ENCODE data around the gene NFATC1. TPM values are rescaled to one million over a fixed set of nuclear protein-coding genes. Genes with fewer than 3 reads are reported as not detected.

The NFATC1 gene
- polyA plus RNA-seq, 1 donor from 2014 or later, result 63.2 TPM

DNA sequence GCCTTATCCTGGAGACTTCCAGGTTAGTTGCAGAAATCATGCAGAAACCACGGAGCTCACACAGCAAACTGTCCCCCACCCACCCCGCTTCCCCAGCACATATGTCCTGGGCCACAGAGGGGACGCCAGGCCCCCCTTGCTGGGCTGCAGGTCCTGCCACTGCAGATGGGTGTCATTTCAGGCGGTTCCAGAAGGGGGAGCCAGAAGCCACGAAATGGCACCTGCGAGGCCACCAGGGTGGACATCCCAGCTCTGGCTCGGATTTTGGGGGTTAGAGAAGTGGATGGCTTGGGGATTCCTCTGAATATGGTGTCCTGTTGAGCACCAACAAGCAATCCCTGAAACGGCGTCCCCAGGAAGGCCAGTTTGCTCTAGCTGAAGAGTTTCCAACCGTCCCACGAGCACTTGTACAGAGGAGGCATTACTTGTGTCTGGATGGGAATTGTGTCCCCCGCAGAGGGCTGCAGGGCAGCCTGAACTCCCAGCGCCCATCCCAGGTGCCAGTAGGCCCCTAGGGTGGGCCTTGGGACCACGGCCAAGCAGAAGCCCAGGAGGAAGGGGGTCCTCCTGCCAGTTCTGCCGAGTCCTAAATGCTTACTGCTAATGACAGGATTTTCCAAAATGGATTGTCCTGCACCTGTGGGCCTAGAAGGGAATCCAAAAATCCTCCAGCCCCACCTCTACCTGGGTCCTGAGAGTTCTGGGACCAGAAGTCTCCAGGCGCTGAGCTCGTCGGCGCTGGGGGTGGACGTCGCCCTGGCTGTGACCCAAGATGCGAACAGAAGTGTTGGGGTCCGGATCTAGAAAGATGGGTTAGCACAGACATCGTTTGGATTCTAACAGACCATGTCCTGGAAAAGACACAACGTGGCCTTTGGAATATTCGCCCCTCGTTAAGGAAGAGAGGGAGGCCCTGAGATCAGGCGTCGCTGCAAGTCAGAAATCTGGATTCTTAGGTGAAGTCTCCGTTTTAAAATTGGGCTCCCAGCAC lies 14.6 kb upstream of the NFATC1 start:
- peaks cover 5 to 8% (median 8%) of the 10 kb centered on the region in 3 donors for H3K4me1 Mint-ChIP-seq
- H3K4me3 Mint-ChIP-seq, result no peak overlapping the region
- peaks cover 6% of the 10 kb centered on the region for H3K36me3 Mint-ChIP-seq
- H3K9me3 Mint-ChIP-seq, result no peaks in the 10 kb centered on the region
- H3K27ac Mint-ChIP-seq, result peak overlapping the region in 2 of 3 donors; percentile 13 to 48
- H3K27me3 Mint-ChIP-seq, result no peaks in the 10 kb centered on the region

DNA sequence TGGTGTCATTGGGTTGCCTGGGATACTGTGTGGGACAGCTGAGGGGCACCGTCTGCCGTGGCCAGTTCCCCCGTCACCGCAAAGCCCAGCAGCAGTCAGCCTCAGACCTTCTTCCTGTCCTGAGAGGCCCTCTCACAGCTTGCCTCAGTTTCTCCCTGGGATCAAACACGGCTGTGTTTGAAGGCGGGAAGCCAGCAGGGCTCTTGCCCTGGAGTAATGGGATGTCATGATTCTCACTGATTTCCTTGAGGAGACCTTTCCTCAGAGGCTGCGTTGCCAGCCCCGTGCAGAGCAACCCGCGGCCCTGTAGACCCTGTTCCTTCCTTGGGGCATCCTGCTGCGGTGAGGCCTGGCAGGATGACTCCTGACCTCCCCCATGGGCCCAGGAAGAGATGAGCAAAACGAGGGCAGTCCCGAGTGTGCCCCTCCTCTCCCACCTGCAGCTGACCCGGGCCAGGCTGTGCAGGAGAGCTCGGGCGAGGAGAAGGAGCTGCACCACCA lies 13.9 kb upstream of the NFATC1 start:
- Mint-ChIP-seq H3K27me3 (no peaks in the 10 kb centered on the region), H3K4me1 (peaks cover 5 to 9% (median 8%) of the 10 kb centered on the region in 3 donors), H3K9me3 (no peaks in the 10 kb centered on the region), H3K27ac (peak overlapping the region in 1 of 3 donors; percentile 13), H3K4me3 (no peak overlapping the region), H3K36me3 (peaks cover 6% of the 10 kb centered on the region)

DNA sequence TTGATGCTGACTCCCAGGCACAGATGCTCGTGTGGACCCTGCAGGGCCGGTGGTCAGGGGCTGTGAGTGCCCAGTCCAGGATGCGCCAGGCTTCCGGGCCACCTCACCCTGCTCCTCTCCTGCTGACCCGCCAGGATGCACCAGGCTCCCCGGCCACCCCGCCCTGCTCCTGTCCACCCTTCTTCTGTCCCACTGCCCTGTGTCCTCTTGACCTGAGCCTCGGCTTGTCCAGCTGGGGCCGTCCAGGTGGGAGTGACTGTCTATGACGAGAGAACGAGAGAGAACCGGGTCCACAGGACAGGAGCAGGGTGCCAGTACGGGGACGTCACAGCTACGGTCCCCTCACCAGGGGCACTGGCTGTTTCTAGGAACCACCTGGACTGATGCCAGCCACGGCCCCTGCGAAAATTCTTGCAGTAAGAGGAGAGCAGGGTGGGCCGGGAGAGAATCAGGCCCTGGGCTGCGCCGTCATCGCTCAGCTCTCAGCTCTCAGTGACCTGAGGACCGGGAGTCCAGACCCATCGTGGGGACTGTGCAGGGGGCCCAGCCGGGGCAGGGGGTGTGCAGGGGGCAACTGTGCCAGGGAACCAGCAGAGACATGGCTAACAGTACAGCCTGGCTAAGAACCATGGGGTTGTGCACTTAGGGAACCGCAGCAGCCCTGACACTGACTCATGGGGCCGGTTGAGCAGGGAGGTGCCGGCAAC lies 12.9 kb upstream of the NFATC1 start:
- Mint-ChIP-seq H3K4me3 (no peak overlapping the region), H3K36me3 (peaks cover 5% of the 10 kb centered on the region), H3K4me1 (peaks cover 5 to 11% (median 10%) of the 10 kb centered on the region in 3 donors), H3K9me3 (no peaks in the 10 kb centered on the region), H3K27me3 (peaks cover 3% of the 10 kb centered on the region), H3K27ac (no peak overlapping the region)

DNA sequence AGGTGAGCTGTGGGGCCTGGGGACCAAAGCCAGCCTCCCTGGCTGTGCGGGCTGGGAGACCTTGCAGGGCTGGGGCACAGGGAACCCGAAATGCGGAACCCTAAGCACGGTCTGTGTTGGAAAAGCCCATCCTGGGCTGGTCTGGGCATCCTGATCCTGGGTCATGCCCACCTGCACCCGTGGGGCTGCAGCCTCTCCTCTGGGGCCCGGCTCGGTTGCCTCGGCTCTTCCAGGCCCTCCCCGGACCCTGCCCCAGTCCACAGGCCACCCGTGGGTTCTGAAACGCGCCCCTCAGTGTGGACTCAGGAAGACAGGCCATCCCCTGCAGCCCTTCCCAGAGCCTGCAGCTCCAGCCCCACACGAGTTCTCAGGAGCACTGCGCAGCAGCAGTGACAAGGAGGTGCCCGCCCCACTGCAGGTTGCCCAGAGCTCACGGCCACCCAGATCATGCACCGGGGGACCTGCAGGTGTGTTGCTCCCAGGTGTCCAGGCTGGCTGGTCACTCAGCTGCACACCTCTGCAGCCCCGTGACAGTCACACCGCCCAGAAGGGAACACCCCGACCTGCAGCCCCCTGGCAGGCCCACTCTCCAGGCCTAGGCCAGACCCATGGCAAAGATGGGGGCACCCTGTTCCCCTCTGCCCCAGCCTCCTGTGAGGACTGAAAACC lies 12.2 kb upstream of the NFATC1 start:
- Mint-ChIP-seq H3K4me1 (peaks cover 5 to 11% (median 10%) of the 10 kb centered on the region in 3 donors), H3K27ac (no peak overlapping the region), H3K36me3 (no peaks in the 10 kb centered on the region), H3K27me3 (peaks cover 3% of the 10 kb centered on the region), H3K9me3 (no peaks in the 10 kb centered on the region), H3K4me3 (no peak overlapping the region)

DNA sequence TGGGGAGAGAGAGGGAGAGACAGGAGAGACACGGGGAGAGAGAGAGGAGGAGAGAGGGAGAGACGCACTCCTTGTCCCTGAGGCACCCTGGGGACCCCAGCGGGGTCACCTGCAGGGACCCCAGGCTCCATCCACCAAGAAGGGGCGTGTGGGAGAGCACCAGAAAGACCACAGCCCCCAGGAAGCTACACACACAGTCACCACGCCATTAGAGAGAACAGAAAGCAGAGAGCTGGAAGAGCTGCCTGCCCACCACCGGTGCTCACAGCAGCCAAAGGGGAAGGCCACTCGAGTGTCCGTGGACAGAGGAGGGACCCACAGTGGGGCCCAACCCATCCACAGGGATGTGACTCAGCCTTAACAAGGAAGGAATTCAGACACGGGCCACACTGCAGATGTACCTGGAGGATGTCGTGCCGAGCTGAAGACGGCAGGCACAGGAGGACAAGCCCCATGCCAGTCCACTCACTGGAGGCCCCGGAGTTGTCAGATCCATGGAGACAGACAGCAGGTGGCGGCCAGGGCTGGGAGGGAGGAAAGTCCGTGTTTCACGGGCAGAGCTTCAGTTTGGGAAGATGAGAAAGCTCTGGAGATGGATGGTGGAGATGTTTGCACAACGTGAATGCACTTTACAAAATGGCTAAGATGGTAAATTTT lies 11.5 kb upstream of the NFATC1 start:
- Mint-ChIP-seq H3K9me3 (no peaks in the 10 kb centered on the region), H3K36me3 (no peaks in the 10 kb centered on the region), H3K4me1 (peaks cover 0 to 6% (median 6%) of the 10 kb centered on the region in 3 donors), H3K4me3 (no peak overlapping the region), H3K27ac (no peak overlapping the region), H3K27me3 (peaks cover 4% of the 10 kb centered on the region)

DNA sequence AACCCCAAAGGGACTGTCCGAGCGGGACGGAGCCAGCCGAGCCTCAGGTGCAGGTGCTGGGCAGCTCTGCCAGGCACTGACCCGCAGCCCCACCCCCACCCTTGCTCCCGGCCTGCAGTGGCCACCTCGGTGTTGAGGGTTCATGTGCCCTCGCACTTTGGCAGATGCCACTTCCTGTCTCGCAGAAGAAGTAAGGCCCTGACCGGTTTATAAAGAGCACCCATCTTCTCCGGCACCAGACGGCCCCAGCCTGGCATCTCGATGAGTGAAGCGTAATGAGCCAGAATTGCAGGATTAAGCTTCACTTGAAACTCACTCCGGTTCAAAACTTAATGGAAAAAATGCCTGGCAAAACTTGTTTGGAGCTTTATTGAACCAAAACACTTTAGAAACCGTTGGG lies 10.9 kb upstream of the NFATC1 start:
- Mint-ChIP-seq H3K4me1 (peaks cover 0 to 4% (median 3%) of the 10 kb centered on the region in 3 donors), H3K36me3 (no peaks in the 10 kb centered on the region), H3K27ac (no peak overlapping the region), H3K4me3 (no peak overlapping the region), H3K27me3 (peaks cover 4% of the 10 kb centered on the region), H3K9me3 (no peaks in the 10 kb centered on the region)

DNA sequence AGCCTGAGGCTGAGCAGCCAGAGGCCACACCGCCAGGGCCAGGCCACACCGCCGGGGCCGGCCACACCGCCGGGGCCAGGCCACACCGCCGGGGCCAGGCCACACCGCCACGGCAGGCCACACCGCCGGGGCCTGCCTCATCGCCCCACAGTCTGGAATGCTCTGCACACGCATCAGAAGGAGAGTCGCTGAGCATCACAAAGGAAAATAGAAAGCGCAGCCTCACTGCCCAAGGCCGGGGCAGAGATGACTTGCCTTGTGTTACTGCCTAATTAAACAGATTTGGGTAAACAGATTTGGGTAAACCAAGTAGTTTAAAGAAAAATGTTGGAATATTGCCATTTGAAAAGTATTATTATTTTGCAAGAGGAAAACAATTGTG lies 10.4 kb upstream of the NFATC1 start:
- H3K27me3 Mint-ChIP-seq, result peaks cover 4% of the 10 kb centered on the region
- no peaks in the 10 kb centered on the region for H3K9me3 Mint-ChIP-seq
- no peak overlapping the region for H3K27ac Mint-ChIP-seq

DNA sequence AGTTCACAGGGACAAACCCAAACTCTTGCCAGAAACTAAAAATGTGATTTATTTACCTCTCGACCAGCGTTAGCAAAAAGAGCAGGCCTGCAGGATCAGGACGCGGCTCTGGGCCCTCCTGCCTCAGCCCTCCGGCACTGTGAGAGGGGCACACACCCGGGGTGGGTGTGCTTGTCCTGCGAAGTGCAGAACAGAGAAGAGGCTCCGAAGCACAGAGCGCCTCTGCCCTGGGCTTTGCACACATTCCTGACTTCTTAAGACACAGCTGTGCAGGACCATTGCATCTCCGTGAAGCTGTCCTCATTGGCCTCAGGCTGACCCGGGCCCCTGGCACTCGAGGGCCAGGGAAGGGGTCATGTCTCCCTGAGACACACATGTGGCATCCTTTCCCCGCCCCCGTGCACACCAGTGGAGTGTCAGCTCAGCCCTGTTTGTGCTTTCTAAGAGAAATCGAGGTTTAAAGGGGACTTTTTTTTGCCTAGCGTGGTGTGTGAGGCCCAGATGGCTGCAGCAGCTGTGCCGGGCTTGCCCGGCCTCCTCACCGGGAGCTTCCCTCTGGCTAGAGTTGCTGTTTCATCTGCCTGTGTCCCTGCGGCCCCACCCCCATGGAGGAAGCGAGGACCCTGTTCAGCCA lies 9.9 kb upstream of the NFATC1 start:
- Mint-ChIP-seq H3K27ac (no peak overlapping the region), H3K36me3 (no peaks in the 10 kb centered on the region), H3K4me1 (peaks cover 3 to 4% (median 4%) of the 10 kb centered on the region in 3 donors), H3K9me3 (no peaks in the 10 kb centered on the region), H3K27me3 (peaks cover 4% of the 10 kb centered on the region), H3K4me3 (no peak overlapping the region)

More for the DNA sequence above, 10.4 kb upstream of the NFATC1 start:
- Mint-ChIP-seq H3K36me3 (no peaks in the 10 kb centered on the region), H3K4me3 (no peak overlapping the region), H3K4me1 (peaks cover 3 to 4% (median 3%) of the 10 kb centered on the region in 3 donors)

DNA sequence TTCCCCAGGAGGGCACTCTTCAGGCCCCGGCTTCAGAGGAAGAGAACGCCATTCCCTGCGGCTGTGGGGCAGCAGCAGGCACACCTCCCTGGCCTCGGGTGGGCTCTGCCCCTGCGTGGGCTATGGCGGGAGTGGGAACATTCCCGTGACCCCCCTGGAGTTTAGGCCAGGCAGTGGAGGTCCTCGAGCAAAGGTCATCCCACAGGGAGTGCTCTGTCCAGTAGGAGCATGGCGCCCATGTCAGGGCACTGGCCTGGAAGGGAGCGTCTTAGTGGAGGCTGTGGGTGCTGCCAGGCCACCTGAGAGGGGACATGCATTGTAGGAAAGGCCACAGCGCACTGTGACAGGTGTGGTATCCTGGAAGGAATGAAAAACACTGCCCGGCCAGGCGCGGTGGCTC lies 9.2 kb upstream of the NFATC1 start:
- H3K4me1 Mint-ChIP-seq, result peaks cover 3 to 6% (median 4%) of the 10 kb centered on the region in 3 donors
- H3K27me3 Mint-ChIP-seq, result peaks cover 4% of the 10 kb centered on the region
- no peaks in the 10 kb centered on the region for H3K36me3 Mint-ChIP-seq
- no peaks in the 10 kb centered on the region for H3K9me3 Mint-ChIP-seq
- no peak overlapping the region for H3K4me3 Mint-ChIP-seq
- H3K27ac Mint-ChIP-seq, result no peak overlapping the region

DNA sequence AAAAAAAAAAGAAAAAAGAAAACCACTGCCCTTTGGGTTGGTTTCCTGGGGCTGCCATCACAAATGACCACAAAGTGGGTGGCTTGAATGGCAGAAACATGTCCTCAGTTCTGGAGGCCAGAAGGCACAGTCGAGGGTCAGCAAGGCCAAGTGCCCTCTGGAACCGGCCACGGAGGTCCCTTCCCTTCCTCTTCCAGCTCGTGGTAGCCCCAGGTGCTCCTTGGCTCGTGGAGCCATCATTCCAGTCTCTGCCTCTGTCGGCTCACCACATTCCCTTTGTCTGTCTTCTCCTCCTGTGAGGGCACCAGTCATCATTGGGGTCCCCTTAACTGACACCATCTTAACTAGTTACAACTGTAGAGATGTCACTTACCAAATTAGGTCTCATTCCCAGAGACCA lies 8.5 kb upstream of the NFATC1 start:
- Mint-ChIP-seq H3K36me3 (no peaks in the 10 kb centered on the region), H3K4me1 (peaks cover 3 to 8% (median 8%) of the 10 kb centered on the region in 3 donors), H3K4me3 (no peak overlapping the region), H3K9me3 (no peaks in the 10 kb centered on the region), H3K27me3 (peaks cover 4% of the 10 kb centered on the region), H3K27ac (no peak overlapping the region)

DNA sequence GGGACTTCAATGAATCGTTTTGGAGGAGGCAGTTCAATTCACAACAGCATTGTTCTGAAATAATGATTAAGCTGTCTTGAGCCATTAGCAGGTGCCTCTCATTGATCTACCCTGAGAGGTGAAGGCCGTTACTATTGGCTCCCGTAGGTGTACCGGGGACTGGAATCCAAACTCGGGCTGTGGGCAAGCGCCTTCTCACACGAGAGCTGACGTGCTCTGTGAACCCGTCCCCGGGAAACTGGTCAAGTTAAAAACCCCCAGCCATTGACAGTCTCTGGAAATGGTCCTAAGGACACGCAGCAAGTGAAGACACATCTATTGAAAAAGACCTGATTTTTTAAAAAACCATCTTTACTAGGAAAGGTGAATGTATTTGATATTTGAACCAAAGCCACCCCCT lies 8.1 kb upstream of the NFATC1 start:
- Mint-ChIP-seq H3K27ac (no peak overlapping the region), H3K4me3 (no peak overlapping the region), H3K9me3 (no peaks in the 10 kb centered on the region), H3K27me3 (peaks cover 4% of the 10 kb centered on the region), H3K4me1 (peaks cover 5 to 12% (median 11%) of the 10 kb centered on the region in 3 donors), H3K36me3 (no peaks in the 10 kb centered on the region)

DNA sequence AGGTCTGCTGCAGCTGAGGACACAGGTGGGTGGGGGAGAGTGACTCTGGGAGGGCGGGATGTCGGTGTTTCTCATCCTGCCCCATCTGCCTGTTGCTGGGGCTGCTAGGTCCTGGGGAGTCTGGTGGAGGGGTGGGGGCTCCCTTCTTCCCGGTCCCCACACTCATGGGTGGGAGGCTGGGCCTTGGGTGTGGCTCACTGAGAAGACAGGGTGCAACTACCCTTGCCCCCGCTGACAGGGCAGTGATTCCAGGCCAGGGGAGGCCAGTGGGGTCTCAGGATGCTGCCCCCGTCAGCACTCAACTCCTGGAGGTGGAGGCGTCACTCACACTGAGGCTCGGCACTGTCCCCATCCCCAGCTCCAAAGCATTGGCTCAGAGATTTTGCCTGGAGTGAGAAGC lies 7.7 kb upstream of the NFATC1 start:
- no peaks in the 10 kb centered on the region for H3K9me3 Mint-ChIP-seq
- H3K36me3 Mint-ChIP-seq, result no peaks in the 10 kb centered on the region
- H3K4me3 Mint-ChIP-seq, result no peak overlapping the region
- peaks cover 8 to 16% (median 15%) of the 10 kb centered on the region in 3 donors for H3K4me1 Mint-ChIP-seq
- H3K27me3 Mint-ChIP-seq, result peaks cover 4% of the 10 kb centered on the region
- peak overlapping the region in 1 of 3 donors; percentile 10 for H3K27ac Mint-ChIP-seq

DNA sequence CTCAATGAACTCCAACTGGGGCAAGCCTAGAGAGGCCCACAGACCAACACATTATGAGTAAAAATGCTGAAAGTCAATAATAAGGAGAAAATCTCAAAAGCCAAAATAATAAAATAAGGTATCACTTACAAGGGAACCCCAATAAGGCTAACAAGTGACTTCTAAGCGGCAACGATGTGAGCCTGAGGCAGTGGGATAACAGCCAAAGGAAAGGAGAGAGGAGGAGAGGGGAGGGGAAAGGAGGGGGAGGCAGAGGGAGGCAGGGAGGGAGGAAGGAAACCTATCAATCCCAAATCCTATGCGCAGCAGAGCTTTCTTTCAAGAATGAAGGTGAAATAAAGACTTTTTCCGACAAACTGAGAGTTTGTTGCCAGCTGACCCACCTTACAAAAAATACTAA lies 6.0 kb upstream of the NFATC1 start:
- H3K36me3 Mint-ChIP-seq, result no peaks in the 10 kb centered on the region
- no peaks in the 10 kb centered on the region for H3K9me3 Mint-ChIP-seq
- no peak overlapping the region for H3K4me3 Mint-ChIP-seq
- H3K27me3 Mint-ChIP-seq, result peaks cover 4% of the 10 kb centered on the region
- H3K27ac Mint-ChIP-seq, result no peak overlapping the region
- H3K4me1 Mint-ChIP-seq, result peaks cover 10 to 22% (median 18%) of the 10 kb centered on the region in 3 donors

DNA sequence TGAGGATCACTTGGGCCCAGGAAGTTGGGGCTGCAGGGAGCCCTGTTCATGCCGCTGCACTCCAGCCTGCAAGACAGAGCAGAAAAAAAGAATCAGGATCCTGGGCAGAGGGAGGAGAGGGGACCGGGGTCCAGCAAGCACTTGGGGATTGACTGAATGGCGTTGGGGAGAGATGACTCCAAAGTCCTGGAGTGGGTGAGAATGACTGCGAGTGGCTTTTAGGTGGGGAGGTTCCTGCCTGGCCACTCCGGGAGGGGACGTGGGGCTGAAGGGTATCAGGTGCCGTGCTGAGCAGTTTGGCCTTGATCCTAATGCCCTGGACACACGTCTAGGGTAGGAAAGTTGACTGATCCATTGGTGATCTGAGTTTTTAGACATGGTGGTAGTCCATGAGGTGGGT lies 3.5 kb upstream of the NFATC1 start:
- peaks cover 12 to 25% (median 16%) of the 10 kb centered on the region in 3 donors for H3K4me1 Mint-ChIP-seq
- H3K27me3 Mint-ChIP-seq, result peaks cover 4% of the 10 kb centered on the region
- peak overlapping the region; percentile 79 to 92 (median 86) for H3K27ac Mint-ChIP-seq
- H3K4me3 Mint-ChIP-seq, result peak overlapping the region; percentile 83 to 96 (median 92)
- no peaks in the 10 kb centered on the region for H3K36me3 Mint-ChIP-seq
- no peaks in the 10 kb centered on the region for H3K9me3 Mint-ChIP-seq

Data from IgD-negative memory B cell (primary cell).